GM04503 (cell line): ENCODE data around the gene PEAK1.
A peak's percentile ranks its signal among the peaks of the same experiment; 100 is the strongest.
"Not testable (repeated sequence)": the region's sequence is repeated elsewhere in the genome, so short reads cannot be mapped to it uniquely, and the experiment has no call there.

ENCODE experiments used
- DNase-seq: peaks from one replicate; pipeline ENCODE4 v3.0.0-alpha.2; 2012; ENCODE audit warnings: low read depth

PEAK1 gene

GRCh38 chr15:77311618-77312398 is 108.1 kb downstream of the PEAK1 start:
- no peak for DNase-seq

GRCh38 chr15:77311020-77311419 is 108.9 kb downstream of the PEAK1 start:
- no peak for DNase-seq

GRCh38 chr15:77309392-77309791 is 110.5 kb downstream of the PEAK1 start:
- DNase-seq, result no peak

GRCh38 chr15:77305953-77306352 is 114.0 kb downstream of the PEAK1 start:
- DNase-seq, result no peak

- no peak for DNase-seq
Measured at GRCh38 chr15:77296773-77297337, 123.0 kb downstream of the PEAK1 start.

- peak; percentile 21 for DNase-seq
Measured at GRCh38 chr15:77295446-77295845, 124.5 kb downstream of the PEAK1 start.

GRCh38 chr15:77292969-77293558 is 126.8 kb downstream of the PEAK1 start:
- DNase-seq, result no peak

- no peak for DNase-seq
Measured at GRCh38 chr15:77291107-77291506, 128.8 kb downstream of the PEAK1 start.

- DNase-seq, result no peak
Measured at GRCh38 chr15:77287385-77287784, 132.5 kb downstream of the PEAK1 start.

GRCh38 chr15:77285057-77285997 is 134.6 kb downstream of the PEAK1 start:
- DNase-seq, result no peak

GRCh38 chr15:77282333-77282732 is 137.6 kb downstream of the PEAK1 start:
- peak; percentile 94 for DNase-seq

GRCh38 chr15:77276943-77277342 is 143.0 kb downstream of the PEAK1 start:
- DNase-seq, result no peak

GRCh38 chr15:77276096-77276495 is 143.8 kb downstream of the PEAK1 start:
- no peak for DNase-seq

GRCh38 chr15:77273136-77273535 is 146.8 kb downstream of the PEAK1 start:
- DNase-seq, result not testable (repeated sequence)

GRCh38 chr15:77266708-77267386 is 153.1 kb downstream of the PEAK1 start:
- peak; percentile 69 for DNase-seq

- no peak for DNase-seq
Measured at GRCh38 chr15:77255385-77255784, 164.5 kb downstream of the PEAK1 start.

- DNase-seq, result no peak
Measured at GRCh38 chr15:77251662-77252061, 168.2 kb downstream of the PEAK1 start.

GRCh38 chr15:77247116-77247515 is 172.8 kb downstream of the PEAK1 start:
- DNase-seq, result no peak

GRCh38 chr15:77243716-77244401 is 176.0 kb downstream of the PEAK1 start:
- no peak for DNase-seq

- DNase-seq, result no peak
Measured at GRCh38 chr15:77243135-77243534, 176.8 kb downstream of the PEAK1 start.
